Panc1 (cell line): ENCODE measurements around the gene NOTCH3. TPM values are rescaled to one million over a fixed set of nuclear protein-coding genes. Genes with fewer than 3 reads are reported as not detected.

Source experiments
- ATAC-seq: fragments of 200-7000 bp; cut with Tn5 transposase; 2 replicates; pipeline ENCODE4 v1.9.1; 2020; ENCODE audit warnings: mild to moderate bottlenecking, moderate library complexity
- BruUV-seq: library from RNA; stranded (reverse); fragments of 400-500 nt; replicated peaks from 2 replicates; lab custom pipeline; 2021; lab: Mats Ljungman, UMichigan
- CTCF ChIA-PET: fragments of 300-600 bp; sonication (Branson Sonifier 250); formaldehyde crosslinking; loops from one replicate; lab custom pipeline; 2022; ENCODE audit warnings: antibody characterized with exemption; lab: Charles Lee
- POLR2A ChIA-PET: fragments of 300-600 bp; sonication (Branson Sonifier 250); formaldehyde crosslinking; loops from one replicate; lab custom pipeline; 2022; ENCODE audit warnings: antibody characterized with exemption; lab: Charles Lee
- DNase-seq: peaks from one replicate; pipeline ENCODE4 v3.0.0-alpha.2; 2010; ENCODE audit warnings: low read depth, low spot score
- H3K27ac ChIP-seq: 2 replicates; pipeline ENCODE4 v1.5.1; 2011; ENCODE audit warnings: mild to moderate bottlenecking, low read length, inconsistent platforms
- H3K27me3 ChIP-seq: fragments of 200-500 bp; sonication (Bioruptor generic); 2 replicates; pipeline ENCODE4 v1.6.0; 2014; ENCODE audit warnings: low read length, inconsistent platforms; ENCODE audit not compliant: control insufficient read depth, insufficient read depth
- H3K36me3 ChIP-seq: fragments of 200-500 bp; sonication (Bioruptor generic); 2 replicates; pipeline ENCODE4 v1.5.1; 2014; ENCODE audit warnings: inconsistent platforms, mild to moderate bottlenecking, low read length, moderate library complexity; ENCODE audit not compliant: control insufficient read depth, insufficient read depth
- H3K4me1 ChIP-seq: 2 replicates; pipeline ENCODE4 v1.5.1; 2011; ENCODE audit warnings: inconsistent platforms, mild to moderate bottlenecking, low read length, moderate library complexity; ENCODE audit not compliant: control insufficient read depth, insufficient read depth
- H3K4me3 ChIP-seq, 2 experiments: 2 replicates each; pipeline ENCODE4 v1.5.1; 2011 to 2012; ENCODE audit warnings: low read depth in 2 of 2, low read length in 2 of 2, mild to moderate bottlenecking in 2 of 2, inconsistent platforms in 1 of 2, moderate library complexity in 1 of 2
- H3K9me3 ChIP-seq: fragments of 200-500 bp; sonication (Bioruptor generic); 2 replicates; pipeline ENCODE4 v1.5.1; 2014; ENCODE audit warnings: low read depth, mild to moderate bottlenecking, inconsistent platforms, low read length, moderate library complexity; ENCODE audit not compliant: control insufficient read depth, insufficient read depth
- CTCF ChIP-seq: fragments of 450-650 bp; IDR thresholded peaks from 2 replicates; pipeline ENCODE4 v1.5.1; 2017; ENCODE audit warnings: mild to moderate bottlenecking
- POLR2AphosphoS5 ChIP-seq: IDR thresholded peaks from 2 replicates; pipeline ENCODE4 v1.6.1; 2012; ENCODE audit warnings: mild to moderate bottlenecking, low read depth, low read length, moderate library complexity
- REST ChIP-seq, 2 experiments: IDR thresholded peaks; 2 replicates each; pipeline ENCODE4 v1.6.1; 2011 to 2012; ENCODE audit warnings: low read depth in 2 of 2, control low read depth in 1 of 2, low read length in 1 of 2, mild to moderate bottlenecking in 1 of 2, moderate library complexity in 1 of 2; ENCODE audit not compliant: insufficient read depth in 1 of 2
- SIN3A ChIP-seq: IDR thresholded peaks from 2 replicates; pipeline ENCODE4 v1.6.1; 2012; ENCODE audit warnings: low read depth, mild to moderate bottlenecking, low read length, moderate library complexity, borderline replicate concordance; ENCODE audit not compliant: insufficient read depth
- TCF7L2 ChIP-seq: IDR thresholded peaks from 2 replicates; pipeline ENCODE4 v1.6.1; 2011; ENCODE audit warnings: mild to moderate bottlenecking, low read depth, low read length, inconsistent platforms
- in situ Hi-C: cut with HindIII; loops from 2 replicates; pipeline ENCODE4 v1.10.0; 2016; ENCODE audit warnings: low sequenced_read_pairs, low pct_unique_long_range_greater_than_20kb
- intact Hi-C: fragments of 100-400 bp; cut with micrococcal nuclease; formaldehyde crosslinking; loops from one replicate; pipeline ENCODE4 v1.10.0; 2022; ENCODE audit not compliant: unreplicated experiment
- total RNA-seq: library from RNA; stranded (reverse); gene quantifications from one replicate; pipeline ENCODE4 v1.2.1, GENCODE V29; 2021; ENCODE audit not compliant: unreplicated experiment

NOTCH3 gene
- total RNA-seq, 1 experiment from 2014 or later, result 5.3 TPM

GRCh38 chr19:15237759-15238638 is 37.2 kb upstream of the NOTCH3 start:
- no peak for ATAC-seq
- in situ Hi-C loops, result no loop called here
- no TSS peak for BruUV-seq
- no peak for DNase-seq
- TF ChIP-seq TCF7L2 (no peak), CTCF (no peak), POLR2AphosphoS5 (no peak), REST (IDR thresholded peaks at IDR 0.05; ENCODE audit: insufficient read depth in 1 of 2, low read depth in 2 of 2, low read length in 1 of 2) (no peak), SIN3A (no peak)
- CTCF ChIA-PET, result no interaction called here
- H3K9me3 ChIP-seq, result no peaks in the 10 kb centered on the region
- no peaks in the 10 kb centered on the region; the same call in 1 of the 2 replicates for H3K36me3 ChIP-seq
- no peaks in the 10 kb centered on the region for H3K27me3 ChIP-seq
- POLR2A ChIA-PET, result no interaction called here
- no peaks in the 10 kb centered on the region for H3K4me1 ChIP-seq
- H3K4me3 ChIP-seq, result no peak overlapping the region
- no peak overlapping the region for H3K27ac ChIP-seq
- intact Hi-C loops, result no loop called here

GRCh38 chr19:15236886-15237285 is 36.1 kb upstream of the NOTCH3 start:
- Histone ChIP-seq H3K27ac (no peak overlapping the region), H3K36me3 (no peaks in the 10 kb centered on the region; the same call in 1 of the 2 replicates), H3K4me1 (no peaks in the 10 kb centered on the region), H3K27me3 (no peaks in the 10 kb centered on the region), H3K4me3 (no peak overlapping the region), H3K9me3 (no peaks in the 10 kb centered on the region)
- DNase-seq, result no peak
- TF ChIP-seq SIN3A, result no peak
- intact Hi-C loops (no loop called here), in situ Hi-C loops (no loop called here)
- CTCF ChIA-PET, result no interaction called here
- no peak for ATAC-seq
- BruUV-seq, result no TSS peak
- POLR2A ChIA-PET, result no interaction called here

GRCh38 chr19:15235781-15236180 is 35.0 kb upstream of the NOTCH3 start:
- no peak overlapping the region for H3K4me3 ChIP-seq
- no peak for TF ChIP-seq CTCF
- TF ChIP-seq TCF7L2, result no peak
- no peak for TF ChIP-seq POLR2AphosphoS5
- no peak for TF ChIP-seq SIN3A
- no peak for TF ChIP-seq REST (IDR thresholded peaks at IDR 0.05; ENCODE audit: insufficient read depth in 1 of 2, low read depth in 2 of 2, low read length in 1 of 2)
- H3K4me1 ChIP-seq, result no peaks in the 10 kb centered on the region
- no peak overlapping the region for H3K27ac ChIP-seq
- ATAC-seq (no peak), DNase-seq (no peak)
- intact Hi-C loops, result no loop called here
- H3K27me3 ChIP-seq, result no peaks in the 10 kb centered on the region
- in situ Hi-C loops, result no loop called here
- POLR2A ChIA-PET, result no interaction called here
- H3K9me3 ChIP-seq, result no peaks in the 10 kb centered on the region
- CTCF ChIA-PET, result no interaction called here
- BruUV-seq, result no TSS peak
- H3K36me3 ChIP-seq, result no peaks in the 10 kb centered on the region; the same call in 1 of the 2 replicates
